ENCODE data around the gene ERCC6L2.

ERCC6L2 gene

DNA sequence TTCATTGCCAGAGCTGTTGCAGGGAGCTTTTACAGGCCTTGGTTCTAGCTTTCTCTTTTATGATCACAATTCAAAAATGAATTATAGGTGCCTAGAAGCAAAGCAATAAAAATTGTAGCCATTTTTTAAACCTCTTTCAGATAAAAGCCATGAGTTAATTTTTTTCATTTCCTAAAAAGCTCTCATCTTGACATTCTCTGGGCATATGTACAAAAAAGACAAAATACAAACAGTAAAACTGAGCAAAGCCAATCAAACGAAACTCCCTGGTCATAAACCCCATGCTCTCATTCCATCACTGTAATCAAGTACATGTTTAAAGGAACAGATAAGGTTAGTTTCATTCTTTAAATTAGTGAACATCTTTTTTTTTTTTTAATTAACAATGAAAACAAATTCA lies 101.9 kb downstream of the ERCC6L2 start:
- WGBS (ENCODE audit: insufficient coverage), result no CpG with 5 or more reads among the region's 1 CpG
- H3K36me3 ChIP-seq (ENCODE audit: control insufficient read depth in 4 of 4, insufficient read depth in 4 of 4, low read length in 3 of 4), result peaks cover 3 to 12% (median 8%) of the 10 kb centered on the region in 4 experiments
- POLR2A ChIA-PET, result no interaction called here
- no peaks in the 10 kb centered on the region for H3K9me3 ChIP-seq (ENCODE audit: control extremely low read depth in 1 of 5, control insufficient read depth in 4 of 5, insufficient read depth in 2 of 5, low read depth in 1 of 5, low read length in 4 of 5)
- H3K27me3 ChIP-seq (replicated peaks in 2 of 5; ENCODE audit: control insufficient read depth in 4 of 5, insufficient read depth in 5 of 5, low read length in 4 of 5), result no peaks in the 10 kb centered on the region
- H3K4me3 ChIP-seq (ENCODE audit: control insufficient read depth in 1 of 7, extremely low read depth in 1 of 7, insufficient read depth in 4 of 7, low read depth in 2 of 7, low read length in 6 of 7), result no peak overlapping the region
- no peak overlapping the region for H3K27ac ChIP-seq (ENCODE audit: insufficient read depth in 1 of 2, low read depth in 1 of 2, low read length in 2 of 2, poor library complexity in 1 of 2, severe bottlenecking in 2 of 2)
- peaks cover 6 to 21% (median 14%) of the 10 kb centered on the region in 4 experiments for H3K4me1 ChIP-seq (ENCODE audit: control extremely low read depth in 1 of 4, control insufficient read depth in 4 of 4, insufficient read depth in 4 of 4, low read length in 3 of 4)
- no peak for DNase-seq
- CTCF ChIA-PET, result no interaction called here

DNA sequence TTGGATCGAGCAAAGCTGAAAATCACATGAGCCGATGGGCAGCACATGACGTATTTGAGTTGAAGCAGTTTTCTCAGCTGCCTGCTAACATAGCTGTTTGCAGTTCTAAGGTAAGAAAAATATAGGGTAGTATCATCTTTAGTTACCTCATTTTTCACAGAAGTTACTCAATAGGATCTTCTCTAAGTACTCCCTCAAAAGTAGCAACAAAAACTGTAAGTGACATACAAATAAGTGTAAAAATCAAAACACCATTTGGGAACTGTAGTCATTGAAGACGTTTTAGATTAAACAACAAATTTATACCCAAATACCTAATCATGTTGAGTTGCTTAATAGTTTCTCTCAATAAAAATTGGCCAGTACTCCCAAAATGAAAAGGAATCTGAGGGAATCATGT lies 102.6 kb downstream of the ERCC6L2 start:
- Histone ChIP-seq H3K27me3 (replicated peaks in 2 of 5; ENCODE audit: control insufficient read depth in 4 of 5, insufficient read depth in 5 of 5, low read length in 4 of 5) (no peaks in the 10 kb centered on the region), H3K4me3 (ENCODE audit: control insufficient read depth in 1 of 7, extremely low read depth in 1 of 7, insufficient read depth in 4 of 7, low read depth in 2 of 7, low read length in 6 of 7) (no peak overlapping the region), H3K27ac (ENCODE audit: insufficient read depth in 1 of 2, low read depth in 1 of 2, low read length in 2 of 2, poor library complexity in 1 of 2, severe bottlenecking in 2 of 2) (no peak overlapping the region), H3K36me3 (ENCODE audit: control insufficient read depth in 4 of 4, insufficient read depth in 4 of 4, low read length in 3 of 4) (peaks cover 0 to 5% (median 4%) of the 10 kb centered on the region in 4 experiments), H3K4me1 (ENCODE audit: control extremely low read depth in 1 of 4, control insufficient read depth in 4 of 4, insufficient read depth in 4 of 4, low read length in 3 of 4) (peaks cover 6 to 23% (median 14%) of the 10 kb centered on the region in 4 experiments), H3K9me3 (ENCODE audit: control extremely low read depth in 1 of 5, control insufficient read depth in 4 of 5, insufficient read depth in 2 of 5, low read depth in 1 of 5, low read length in 4 of 5) (no peaks in the 10 kb centered on the region)
- ChIA-PET POLR2A (no interaction called here), CTCF (no interaction called here)
- no CpG with 5 or more reads among the region's 4 CpGs for WGBS (ENCODE audit: insufficient coverage)
- DNase-seq, result no peak

DNA sequence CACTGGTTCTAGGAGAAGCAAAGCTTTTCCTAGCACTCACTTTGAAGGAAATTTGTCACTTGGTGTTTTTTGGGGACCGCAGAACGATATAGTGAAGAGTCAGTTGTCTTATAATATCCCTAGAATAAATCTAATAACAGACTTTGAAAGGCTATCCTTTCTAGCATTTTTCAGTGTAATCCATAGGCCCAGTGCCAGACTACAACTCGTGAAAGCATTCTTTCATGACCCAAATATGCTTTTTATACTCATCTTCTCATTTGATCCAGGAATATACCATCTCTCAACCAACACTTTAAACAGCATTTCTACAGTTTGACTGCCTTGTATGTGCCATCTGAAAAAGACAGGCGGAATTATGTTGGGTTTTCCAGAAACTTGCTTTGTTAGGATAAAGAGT lies 104.0 kb downstream of the ERCC6L2 start:
- H3K36me3 ChIP-seq (ENCODE audit: control insufficient read depth in 4 of 4, insufficient read depth in 4 of 4, low read length in 3 of 4), result peaks cover 0 to 3% (median under 1%) of the 10 kb centered on the region in 4 experiments
- no peaks in the 10 kb centered on the region for H3K9me3 ChIP-seq (ENCODE audit: control extremely low read depth in 1 of 5, control insufficient read depth in 4 of 5, insufficient read depth in 2 of 5, low read depth in 1 of 5, low read length in 4 of 5)
- no peak for DNase-seq
- peaks cover 6 to 23% (median 14%) of the 10 kb centered on the region in 4 experiments for H3K4me1 ChIP-seq (ENCODE audit: control extremely low read depth in 1 of 4, control insufficient read depth in 4 of 4, insufficient read depth in 4 of 4, low read length in 3 of 4)
- CTCF ChIA-PET, result no interaction called here
- POLR2A ChIA-PET, result no interaction called here
- 100% methylated on average over 1 of the region's 4 CpGs for WGBS (ENCODE audit: insufficient coverage)
- H3K27ac ChIP-seq (ENCODE audit: insufficient read depth in 1 of 2, low read depth in 1 of 2, low read length in 2 of 2, poor library complexity in 1 of 2, severe bottlenecking in 2 of 2), result no peak overlapping the region
- H3K27me3 ChIP-seq (replicated peaks in 2 of 5; ENCODE audit: control insufficient read depth in 4 of 5, insufficient read depth in 5 of 5, low read length in 4 of 5), result no peaks in the 10 kb centered on the region
- H3K4me3 ChIP-seq (ENCODE audit: control insufficient read depth in 1 of 7, extremely low read depth in 1 of 7, insufficient read depth in 4 of 7, low read depth in 2 of 7, low read length in 6 of 7), result no peak overlapping the region

DNA sequence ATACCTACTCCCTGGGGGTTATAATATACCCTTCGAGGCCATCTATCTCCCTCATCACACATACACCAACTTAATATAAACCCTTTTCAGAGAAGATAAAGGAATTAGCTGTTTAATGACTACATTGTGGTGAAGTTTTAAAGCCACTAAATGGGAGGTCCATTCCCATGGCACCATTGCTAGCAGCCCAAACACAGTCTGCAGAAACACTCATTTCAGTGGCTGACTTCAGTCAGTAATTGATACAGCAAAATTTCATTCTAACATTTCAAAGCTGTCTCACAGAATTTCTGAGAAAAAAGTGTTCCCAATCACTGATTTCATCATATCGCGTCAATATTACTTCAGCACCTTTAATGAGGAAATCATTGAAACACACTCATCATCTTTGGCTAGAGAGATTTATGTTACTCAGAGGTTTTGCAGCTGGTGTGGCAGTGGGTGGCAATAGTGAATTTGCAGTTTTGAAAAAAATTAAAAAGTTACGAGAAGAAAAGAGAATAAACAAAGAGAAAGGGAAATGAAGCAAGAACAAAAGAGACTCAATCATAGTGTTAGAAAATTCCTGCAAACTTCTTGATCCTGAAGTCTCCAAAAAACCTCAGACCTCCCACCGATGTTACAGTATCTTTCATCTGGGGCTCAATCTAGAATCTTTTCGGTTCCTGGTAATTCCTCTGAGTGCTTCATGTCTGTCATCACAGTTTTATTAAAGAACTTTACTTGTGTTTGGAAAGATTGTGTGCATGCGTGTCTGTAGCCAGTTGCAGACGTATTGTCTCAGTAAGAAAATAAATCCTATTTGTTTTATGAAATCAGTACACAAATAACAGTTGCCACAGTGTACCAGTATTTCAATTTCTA lies 105.0 kb downstream of the ERCC6L2 start:
- no peaks in the 10 kb centered on the region for H3K9me3 ChIP-seq (ENCODE audit: control extremely low read depth in 1 of 5, control insufficient read depth in 4 of 5, insufficient read depth in 2 of 5, low read depth in 1 of 5, low read length in 4 of 5)
- 80% methylated on average over 3 of the region's 8 CpGs for WGBS (ENCODE audit: insufficient coverage)
- H3K4me1 ChIP-seq (ENCODE audit: control extremely low read depth in 1 of 4, control insufficient read depth in 4 of 4, insufficient read depth in 4 of 4, low read length in 3 of 4), result peaks cover 6 to 23% (median 14%) of the 10 kb centered on the region in 4 experiments
- no peaks in the 10 kb centered on the region for H3K27me3 ChIP-seq (replicated peaks in 2 of 5; ENCODE audit: control insufficient read depth in 4 of 5, insufficient read depth in 5 of 5, low read length in 4 of 5)
- H3K27ac ChIP-seq (ENCODE audit: insufficient read depth in 1 of 2, low read depth in 1 of 2, low read length in 2 of 2, poor library complexity in 1 of 2, severe bottlenecking in 2 of 2), result no peak overlapping the region
- peak; percentile 11 to 73 (median 68) for DNase-seq
- ChIA-PET POLR2A (interaction anchor here (1.0 kb wide), 1 partner anchor 68 kb away, joined by 3 read pairs; no protein-coding TSS in a partner anchor), CTCF (interaction anchor here (0.8 kb wide), 1 partner anchor 716 kb away, joined by 3 read pairs; no protein-coding TSS in a partner anchor)
- peaks cover 0 to 6% (median 4%) of the 10 kb centered on the region in 4 experiments for H3K36me3 ChIP-seq (ENCODE audit: control insufficient read depth in 4 of 4, insufficient read depth in 4 of 4, low read length in 3 of 4)
- H3K4me3 ChIP-seq (ENCODE audit: control insufficient read depth in 1 of 7, extremely low read depth in 1 of 7, insufficient read depth in 4 of 7, low read depth in 2 of 7, low read length in 6 of 7), result no peak overlapping the region

DNA sequence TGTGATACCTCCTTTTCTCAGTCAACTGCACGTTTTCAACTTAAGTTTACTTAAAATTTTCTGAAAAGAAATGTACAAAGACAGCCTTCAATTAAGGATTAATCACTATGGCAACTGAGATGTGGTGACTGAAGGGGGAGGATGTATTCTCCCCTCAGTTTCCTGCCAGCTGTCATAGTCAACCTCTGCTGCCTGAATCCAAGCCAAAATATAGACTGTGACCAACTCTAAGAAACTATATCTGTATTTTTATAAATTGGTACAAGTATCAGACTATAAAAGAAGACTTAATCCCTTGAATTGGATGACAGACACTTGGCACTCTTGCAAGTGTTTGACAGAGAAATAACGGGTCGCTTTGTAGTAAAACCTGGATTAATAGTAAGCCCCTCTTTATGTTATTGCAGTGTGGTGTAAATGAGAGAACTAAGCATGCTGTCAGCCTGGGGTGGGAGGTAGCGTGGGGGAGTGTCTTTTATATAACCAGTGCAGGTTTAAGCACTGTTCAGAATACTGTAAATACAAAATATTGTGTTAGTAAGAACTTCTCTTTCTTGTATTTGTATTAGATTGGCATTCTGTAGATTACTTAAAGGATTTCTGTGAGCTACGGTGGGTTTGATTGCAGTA lies 106.4 kb downstream of the ERCC6L2 start:
- ChIA-PET CTCF (interaction anchor here (0.8 kb wide), 1 partner anchor 74 kb away, joined by 3 read pairs; no protein-coding TSS in a partner anchor), POLR2A (interaction anchor here (0.6 kb wide), 1 partner anchor 18 kb away, joined by 3 read pairs; no protein-coding TSS in a partner anchor)
- 45% methylated on average over 4 of the region's 5 CpGs for WGBS (ENCODE audit: insufficient coverage)

DNA sequence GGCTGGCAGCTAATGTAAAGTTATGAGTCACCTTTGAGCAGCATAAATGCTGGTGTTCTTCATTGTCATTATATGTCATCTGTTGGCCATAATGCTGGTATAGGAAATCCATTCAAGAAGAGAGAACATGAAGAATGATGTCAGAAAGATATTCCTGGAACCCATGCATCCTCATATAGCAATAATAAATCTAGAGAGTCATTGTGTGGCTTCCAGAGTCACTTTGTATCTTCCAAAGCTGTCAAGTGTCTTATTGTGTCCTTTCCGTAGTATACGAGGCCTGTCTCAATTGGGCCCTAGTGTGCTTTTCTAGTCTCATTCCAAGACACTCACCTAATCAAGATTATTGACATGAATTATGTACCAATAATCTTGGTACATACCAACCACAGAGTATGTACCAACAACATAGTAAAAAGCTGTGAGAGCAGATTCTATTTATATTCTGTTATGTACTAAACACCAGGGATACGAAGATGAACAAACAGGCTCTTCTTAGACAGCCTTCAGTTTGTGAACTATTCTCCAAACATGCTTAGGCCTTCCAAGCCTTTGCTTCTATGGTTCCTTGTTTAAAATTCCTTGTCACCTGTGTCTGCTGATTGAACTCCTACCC lies 110.1 kb downstream of the ERCC6L2 start:
- ChIA-PET CTCF (no interaction called here), POLR2A (no interaction called here)
- no peak for DNase-seq
- WGBS (ENCODE audit: insufficient coverage), result 100% methylated on average over 3 of the region's 3 CpGs
- Histone ChIP-seq H3K4me1 (ENCODE audit: control extremely low read depth in 1 of 4, control insufficient read depth in 4 of 4, insufficient read depth in 4 of 4, low read length in 3 of 4) (peaks cover 6 to 18% (median 13%) of the 10 kb centered on the region in 4 experiments), H3K27me3 (replicated peaks in 2 of 5; ENCODE audit: control insufficient read depth in 4 of 5, insufficient read depth in 5 of 5, low read length in 4 of 5) (no peaks in the 10 kb centered on the region), H3K27ac (ENCODE audit: insufficient read depth in 1 of 2, low read depth in 1 of 2, low read length in 2 of 2, poor library complexity in 1 of 2, severe bottlenecking in 2 of 2) (no peak overlapping the region), H3K36me3 (ENCODE audit: control insufficient read depth in 4 of 4, insufficient read depth in 4 of 4, low read length in 3 of 4) (peaks cover 0 to 15% (median 6%) of the 10 kb centered on the region in 4 experiments), H3K9me3 (ENCODE audit: control extremely low read depth in 1 of 5, control insufficient read depth in 4 of 5, insufficient read depth in 2 of 5, low read depth in 1 of 5, low read length in 4 of 5) (peaks cover 0 to 6% (median 0%) of the 10 kb centered on the region in 5 experiments), H3K4me3 (ENCODE audit: control insufficient read depth in 1 of 7, extremely low read depth in 1 of 7, insufficient read depth in 4 of 7, low read depth in 2 of 7, low read length in 6 of 7) (no peak overlapping the region)

More for the DNA sequence above, 106.4 kb downstream of the ERCC6L2 start:
- H3K27ac ChIP-seq (ENCODE audit: insufficient read depth in 1 of 2, low read depth in 1 of 2, low read length in 2 of 2, poor library complexity in 1 of 2, severe bottlenecking in 2 of 2), result peak overlapping the region in 1 of 2 experiments; percentile 8
- peak; percentile 36 to 85 (median 83) for DNase-seq
- no peaks in the 10 kb centered on the region for H3K9me3 ChIP-seq (ENCODE audit: control extremely low read depth in 1 of 5, control insufficient read depth in 4 of 5, insufficient read depth in 2 of 5, low read depth in 1 of 5, low read length in 4 of 5)
- no peaks in the 10 kb centered on the region for H3K27me3 ChIP-seq (replicated peaks in 2 of 5; ENCODE audit: control insufficient read depth in 4 of 5, insufficient read depth in 5 of 5, low read length in 4 of 5)
- peaks cover 6 to 23% (median 14%) of the 10 kb centered on the region in 4 experiments for H3K4me1 ChIP-seq (ENCODE audit: control extremely low read depth in 1 of 4, control insufficient read depth in 4 of 4, insufficient read depth in 4 of 4, low read length in 3 of 4)
- H3K36me3 ChIP-seq (ENCODE audit: control insufficient read depth in 4 of 4, insufficient read depth in 4 of 4, low read length in 3 of 4), result peaks cover 0 to 10% (median 5%) of the 10 kb centered on the region in 4 experiments
- peak overlapping the region in 1 of 7 experiments; percentile 8 for H3K4me3 ChIP-seq (ENCODE audit: control insufficient read depth in 1 of 7, extremely low read depth in 1 of 7, insufficient read depth in 4 of 7, low read depth in 2 of 7, low read length in 6 of 7)

Measured in common myeloid progenitor, CD34-positive (primary cell).